ENCODE results near the gene RBM33.
"Not testable (repeated sequence)": the region's sequence is repeated elsewhere in the genome, so short reads cannot be mapped to it uniquely, and the experiment has no call there.

The RBM33 gene

GRCh38 chr7:155690655-155691054 lies 46.2 kb downstream of the RBM33 start:
- not testable (repeated sequence) for DNase-seq (ENCODE audit: low read depth)

GRCh38 chr7:155692317-155692716 lies 47.9 kb downstream of the RBM33 start:
- DNase-seq (ENCODE audit: low read depth) = no peak

GRCh38 chr7:155693826-155694225 lies 49.4 kb downstream of the RBM33 start:
- DNase-seq (ENCODE audit: low read depth) = no peak

GRCh38 chr7:155694851-155695250 lies 50.4 kb downstream of the RBM33 start:
- no peak for DNase-seq (ENCODE audit: low read depth)

- no peak for DNase-seq (ENCODE audit: low read depth)
Observed at GRCh38 chr7:155696747-155697146, 52.3 kb downstream of the RBM33 start.

- DNase-seq (ENCODE audit: low read depth) = no peak
Observed at GRCh38 chr7:155698633-155699032, 54.2 kb downstream of the RBM33 start.

- DNase-seq (ENCODE audit: low read depth) = no peak
Observed at GRCh38 chr7:155699180-155699579, 54.7 kb downstream of the RBM33 start.

- no peak for DNase-seq (ENCODE audit: low read depth)
Observed at GRCh38 chr7:155700847-155701246, 56.4 kb downstream of the RBM33 start.

GRCh38 chr7:155701972-155702544 lies 57.6 kb downstream of the RBM33 start:
- no peak for DNase-seq (ENCODE audit: low read depth)

- no peak for DNase-seq (ENCODE audit: low read depth)
Observed at GRCh38 chr7:155702616-155703015, 58.2 kb downstream of the RBM33 start.

- DNase-seq (ENCODE audit: low read depth) = no peak
Observed at GRCh38 chr7:155705623-155706360, 61.3 kb downstream of the RBM33 start.

- DNase-seq (ENCODE audit: low read depth) = no peak
Observed at GRCh38 chr7:155706376-155706775, 61.9 kb downstream of the RBM33 start.

- no peak for DNase-seq (ENCODE audit: low read depth)
Observed at GRCh38 chr7:155709453-155709852, 65.0 kb downstream of the RBM33 start.

- DNase-seq (ENCODE audit: low read depth) = no peak
Observed at GRCh38 chr7:155710031-155710430, 65.6 kb downstream of the RBM33 start.

- no peak for DNase-seq (ENCODE audit: low read depth)
Observed at GRCh38 chr7:155710530-155710929, 66.1 kb downstream of the RBM33 start.

- no peak for DNase-seq (ENCODE audit: low read depth)
Observed at GRCh38 chr7:155711081-155711480, 66.6 kb downstream of the RBM33 start.

GRCh38 chr7:155713384-155713783 lies 68.9 kb downstream of the RBM33 start:
- DNase-seq (ENCODE audit: low read depth) = no peak

- no peak for DNase-seq (ENCODE audit: low read depth)
Observed at GRCh38 chr7:155714702-155715101, 70.2 kb downstream of the RBM33 start.

GRCh38 chr7:155715111-155715805 lies 70.8 kb downstream of the RBM33 start:
- DNase-seq (ENCODE audit: low read depth) = no peak

- DNase-seq (ENCODE audit: low read depth) = no peak
Observed at GRCh38 chr7:155717010-155717744, 72.7 kb downstream of the RBM33 start.

GRCh38 chr7:155721056-155721455 lies 76.6 kb downstream of the RBM33 start:
- no peak for DNase-seq (ENCODE audit: low read depth)

GRCh38 chr7:155722118-155722517 lies 77.7 kb downstream of the RBM33 start:
- DNase-seq (ENCODE audit: low read depth) = no peak

GRCh38 chr7:155722936-155723335 lies 78.5 kb downstream of the RBM33 start:
- DNase-seq (ENCODE audit: low read depth) = no peak
